ENCODE results near the gene SERPINA4. TPM values are rescaled to one million over a fixed set of nuclear protein-coding genes. Genes with fewer than 3 reads are reported as not detected.
"Not testable (repeated sequence)": the region's sequence is repeated elsewhere in the genome, so short reads cannot be mapped to it uniquely, and the experiment has no call there.

Gene SERPINA4
- total RNA-seq, 5 donors from 2014 or later (not counting 1 experiment from before 2014, with no cell fraction given), result 0.22 TPM; not detected in 4

GRCh38 chr14:94599656-94600004 is 38.4 kb downstream of the SERPINA4 start:
- H3K9me3 Mint-ChIP-seq, result no peaks in the 10 kb centered on the region
- Histone ChIP-seq H3K36me3 (ENCODE audit: control insufficient read depth in 2 of 2, extremely low read depth in 1 of 2, insufficient read depth in 1 of 2, low read length in 1 of 2) (no peaks in the 10 kb centered on the region), H3K4me3 (ENCODE audit: control insufficient read depth in 1 of 2, extremely low read depth in 1 of 2, low read length in 1 of 2) (no peak overlapping the region), H3K4me1 (ENCODE audit: control insufficient read depth in 1 of 2, extremely low read depth in 1 of 2, insufficient read depth in 2 of 2, low read length in 2 of 2) (no peaks in the 10 kb centered on the region), H3K27me3 (replicated peaks in 1 of 2; ENCODE audit: control insufficient read depth in 2 of 2, extremely low read depth in 1 of 2, insufficient read depth in 2 of 2, low read length in 1 of 2) (peaks cover 0 to 17% of the 10 kb centered on the region in 2 experiments), H3K27ac (ENCODE audit: low read length) (no peak overlapping the region), H3K9me3 (no peaks in the 10 kb centered on the region)
- no peak for DNase-seq
- no peaks in the 10 kb centered on the region for H3K4me1 Mint-ChIP-seq
- CTCF ChIA-PET, result no interaction called here
- no peak overlapping the region for H3K27ac Mint-ChIP-seq
- 20% methylated on average over 1 of the region's 3 CpGs for WGBS (ENCODE audit: insufficient coverage)
- no peaks in the 10 kb centered on the region for H3K36me3 Mint-ChIP-seq
- peaks cover 14% of the 10 kb centered on the region in 2 donors for H3K27me3 Mint-ChIP-seq
- ATAC-seq (replicated peaks in 1 of 4), result no peak
- no peak overlapping the region for H3K4me3 Mint-ChIP-seq
- POLR2A ChIA-PET, result no interaction called here

- CTCF ChIA-PET, result no interaction called here
- POLR2A ChIA-PET, result no interaction called here
- 85% methylated on average over 8 of the region's 11 CpGs for WGBS (ENCODE audit: insufficient coverage)
- no peak for ATAC-seq (replicated peaks in 1 of 4)
- Histone ChIP-seq H3K4me3 (ENCODE audit: control insufficient read depth in 1 of 2, extremely low read depth in 1 of 2, low read length in 1 of 2) (no peak overlapping the region), H3K9me3 (no peaks in the 10 kb centered on the region), H3K27ac (ENCODE audit: low read length) (no peak overlapping the region), H3K4me1 (ENCODE audit: control insufficient read depth in 1 of 2, extremely low read depth in 1 of 2, insufficient read depth in 2 of 2, low read length in 2 of 2) (no peaks in the 10 kb centered on the region), H3K36me3 (ENCODE audit: control insufficient read depth in 2 of 2, extremely low read depth in 1 of 2, insufficient read depth in 1 of 2, low read length in 1 of 2) (no peaks in the 10 kb centered on the region), H3K27me3 (replicated peaks in 1 of 2; ENCODE audit: control insufficient read depth in 2 of 2, extremely low read depth in 1 of 2, insufficient read depth in 2 of 2, low read length in 1 of 2) (peaks cover 0 to 14% of the 10 kb centered on the region in 2 experiments)
- no peak overlapping the region for H3K4me3 Mint-ChIP-seq
- H3K27ac Mint-ChIP-seq, result no peak overlapping the region
- DNase-seq, result no peak
- H3K4me1 Mint-ChIP-seq, result no peaks in the 10 kb centered on the region
- H3K27me3 Mint-ChIP-seq, result peaks cover 9 to 13% of the 10 kb centered on the region in 2 donors
- H3K9me3 Mint-ChIP-seq, result no peaks in the 10 kb centered on the region
- H3K36me3 Mint-ChIP-seq, result no peaks in the 10 kb centered on the region
Measured at GRCh38 chr14:94600148-94600545, 38.9 kb downstream of the SERPINA4 start.

DNA sequence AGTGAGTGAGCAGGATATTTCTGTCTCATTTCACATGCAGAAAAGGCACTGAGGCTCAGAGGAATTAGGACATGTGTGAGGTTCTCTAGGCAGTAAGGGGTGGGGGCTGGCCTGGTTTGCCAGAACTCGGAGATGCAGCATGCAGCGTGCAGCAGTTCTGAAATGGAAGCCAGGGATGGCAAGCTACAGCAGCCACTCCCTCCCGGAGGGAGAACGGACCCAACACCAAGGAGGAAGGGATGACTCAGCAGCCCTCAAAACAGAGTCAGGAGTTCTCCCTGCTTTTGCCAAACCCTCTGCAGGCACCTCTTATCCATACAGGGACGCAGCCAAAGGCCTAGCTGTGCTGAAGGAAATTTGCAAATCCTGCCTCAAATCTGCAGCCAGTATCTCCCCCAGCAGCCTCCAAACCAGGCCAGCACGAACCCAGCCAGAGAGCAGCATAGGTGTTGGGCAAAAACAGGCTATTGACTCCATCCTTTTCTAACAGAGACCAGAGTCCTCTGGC is 40.7 kb downstream of the SERPINA4 start:
- POLR2A ChIA-PET, result no interaction called here
- peaks cover 0 to 16% of the 10 kb centered on the region in 2 experiments for H3K27me3 ChIP-seq (replicated peaks in 1 of 2; ENCODE audit: control insufficient read depth in 2 of 2, extremely low read depth in 1 of 2, insufficient read depth in 2 of 2, low read length in 1 of 2)
- no peak overlapping the region for H3K4me3 ChIP-seq (ENCODE audit: control insufficient read depth in 1 of 2, extremely low read depth in 1 of 2, low read length in 1 of 2)
- H3K36me3 ChIP-seq (ENCODE audit: control insufficient read depth in 2 of 2, extremely low read depth in 1 of 2, insufficient read depth in 1 of 2, low read length in 1 of 2), result no peaks in the 10 kb centered on the region
- H3K4me1 ChIP-seq (ENCODE audit: control insufficient read depth in 1 of 2, extremely low read depth in 1 of 2, insufficient read depth in 2 of 2, low read length in 2 of 2), result no peaks in the 10 kb centered on the region
- H3K4me1 Mint-ChIP-seq, result no peaks in the 10 kb centered on the region
- 30% methylated on average over 5 of the region's 6 CpGs for WGBS (ENCODE audit: insufficient coverage)
- no peak overlapping the region for H3K4me3 Mint-ChIP-seq
- H3K9me3 Mint-ChIP-seq, result no peaks in the 10 kb centered on the region
- peaks cover 5 to 14% of the 10 kb centered on the region in 2 donors for H3K27me3 Mint-ChIP-seq
- no peaks in the 10 kb centered on the region for H3K36me3 Mint-ChIP-seq
- H3K27ac Mint-ChIP-seq, result no peak overlapping the region
- H3K27ac ChIP-seq (ENCODE audit: low read length), result no peak overlapping the region
- no peaks in the 10 kb centered on the region for H3K9me3 ChIP-seq
- DNase-seq (no peak), ATAC-seq (replicated peaks in 1 of 4) (no peak)
- CTCF ChIA-PET, result no interaction called here

DNA sequence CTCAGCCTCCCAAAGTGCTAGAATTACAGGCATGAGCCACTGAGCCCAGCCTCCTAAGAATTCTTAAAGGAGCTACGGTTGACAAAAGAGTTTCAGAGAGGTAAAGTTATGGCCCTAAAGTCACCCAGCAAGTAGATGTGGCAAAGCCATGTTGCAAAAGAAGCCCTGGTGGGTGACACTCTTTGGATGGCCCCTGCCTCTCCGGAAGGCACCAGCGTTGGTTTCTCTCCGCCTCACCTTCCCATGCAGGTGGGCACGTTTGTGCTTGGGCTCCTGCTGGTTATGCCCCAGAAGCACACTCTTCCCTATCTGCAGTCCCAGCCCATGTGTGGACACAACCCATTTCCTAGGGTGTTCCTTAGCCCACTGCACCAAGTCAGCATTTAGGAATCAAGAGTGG is 41.5 kb downstream of the SERPINA4 start:
- ATAC-seq (replicated peaks in 1 of 4) (no peak), DNase-seq (no peak)
- CTCF ChIA-PET, result no interaction called here
- 89% methylated on average over 5 of the region's 5 CpGs for WGBS (ENCODE audit: insufficient coverage)
- Histone ChIP-seq H3K9me3 (no peaks in the 10 kb centered on the region), H3K36me3 (ENCODE audit: control insufficient read depth in 2 of 2, extremely low read depth in 1 of 2, insufficient read depth in 1 of 2, low read length in 1 of 2) (no peaks in the 10 kb centered on the region), H3K4me3 (ENCODE audit: control insufficient read depth in 1 of 2, extremely low read depth in 1 of 2, low read length in 1 of 2) (no peak overlapping the region), H3K4me1 (ENCODE audit: control insufficient read depth in 1 of 2, extremely low read depth in 1 of 2, insufficient read depth in 2 of 2, low read length in 2 of 2) (no peaks in the 10 kb centered on the region), H3K27me3 (replicated peaks in 1 of 2; ENCODE audit: control insufficient read depth in 2 of 2, extremely low read depth in 1 of 2, insufficient read depth in 2 of 2, low read length in 1 of 2) (peaks cover 0 to 17% of the 10 kb centered on the region in 2 experiments), H3K27ac (ENCODE audit: low read length) (no peak overlapping the region)
- no peak overlapping the region for H3K4me3 Mint-ChIP-seq
- H3K36me3 Mint-ChIP-seq, result no peaks in the 10 kb centered on the region
- peaks cover 5 to 14% of the 10 kb centered on the region in 2 donors for H3K27me3 Mint-ChIP-seq
- POLR2A ChIA-PET, result no interaction called here
- no peak overlapping the region for H3K27ac Mint-ChIP-seq
- H3K4me1 Mint-ChIP-seq, result no peaks in the 10 kb centered on the region
- no peaks in the 10 kb centered on the region for H3K9me3 Mint-ChIP-seq

GRCh38 chr14:94605361-94605760 is 44.1 kb downstream of the SERPINA4 start:
- H3K27me3 Mint-ChIP-seq, result peaks cover 0 to 6% of the 10 kb centered on the region in 2 donors
- ATAC-seq (replicated peaks in 1 of 4), result no peak

GRCh38 chr14:94608966-94609365 is 47.7 kb downstream of the SERPINA4 start:
- H3K36me3 ChIP-seq (ENCODE audit: control insufficient read depth in 2 of 2, extremely low read depth in 1 of 2, insufficient read depth in 1 of 2, low read length in 1 of 2); H3K9me3 ChIP-seq; H3K27me3 ChIP-seq (replicated peaks in 1 of 2; ENCODE audit: control insufficient read depth in 2 of 2, extremely low read depth in 1 of 2, insufficient read depth in 2 of 2, low read length in 1 of 2); H3K9me3 Mint-ChIP-seq; H3K27ac Mint-ChIP-seq; H3K4me1 Mint-ChIP-seq; POLR2A ChIA-PET; ATAC-seq (replicated peaks in 1 of 4); H3K36me3 Mint-ChIP-seq; H3K27ac ChIP-seq (ENCODE audit: low read length); DNase-seq; H3K4me3 Mint-ChIP-seq; H3K4me1 ChIP-seq (ENCODE audit: control insufficient read depth in 1 of 2, extremely low read depth in 1 of 2, insufficient read depth in 2 of 2, low read length in 2 of 2); H3K4me3 ChIP-seq (ENCODE audit: control insufficient read depth in 1 of 2, extremely low read depth in 1 of 2, low read length in 1 of 2): not testable (repeated sequence)
- WGBS (ENCODE audit: insufficient coverage), result no CpG with 5 or more reads among the region's 1 CpG
- H3K27me3 Mint-ChIP-seq, result peaks cover 0 to 11% of the 10 kb centered on the region in 2 donors
- CTCF ChIA-PET, result interaction anchor here in 1 of 2 donors (0.7 kb wide), 1 partner anchor 248 kb away, joined by 3 read pairs; no protein-coding TSS in a partner anchor

More at GRCh38 chr14:94605361-94605760, 44.1 kb downstream of the SERPINA4 start:
- POLR2A ChIA-PET, result no interaction called here
- Histone ChIP-seq H3K36me3 (ENCODE audit: control insufficient read depth in 2 of 2, extremely low read depth in 1 of 2, insufficient read depth in 1 of 2, low read length in 1 of 2) (no peaks in the 10 kb centered on the region), H3K9me3 (no peaks in the 10 kb centered on the region), H3K27ac (ENCODE audit: low read length) (no peak overlapping the region), H3K27me3 (replicated peaks in 1 of 2; ENCODE audit: control insufficient read depth in 2 of 2, extremely low read depth in 1 of 2, insufficient read depth in 2 of 2, low read length in 1 of 2) (peaks cover 0 to 10% of the 10 kb centered on the region in 2 experiments), H3K4me3 (ENCODE audit: control insufficient read depth in 1 of 2, extremely low read depth in 1 of 2, low read length in 1 of 2) (no peak overlapping the region), H3K4me1 (ENCODE audit: control insufficient read depth in 1 of 2, extremely low read depth in 1 of 2, insufficient read depth in 2 of 2, low read length in 2 of 2) (no peaks in the 10 kb centered on the region)
- Mint-ChIP-seq H3K9me3 (no peaks in the 10 kb centered on the region), H3K36me3 (no peaks in the 10 kb centered on the region), H3K4me3 (no peak overlapping the region), H3K27ac (no peak overlapping the region), H3K4me1 (no peaks in the 10 kb centered on the region)
- WGBS (ENCODE audit: insufficient coverage), result no CpG with 5 or more reads among the region's 3 CpGs
- DNase-seq, result no peak
- CTCF ChIA-PET, result no interaction called here

DNA sequence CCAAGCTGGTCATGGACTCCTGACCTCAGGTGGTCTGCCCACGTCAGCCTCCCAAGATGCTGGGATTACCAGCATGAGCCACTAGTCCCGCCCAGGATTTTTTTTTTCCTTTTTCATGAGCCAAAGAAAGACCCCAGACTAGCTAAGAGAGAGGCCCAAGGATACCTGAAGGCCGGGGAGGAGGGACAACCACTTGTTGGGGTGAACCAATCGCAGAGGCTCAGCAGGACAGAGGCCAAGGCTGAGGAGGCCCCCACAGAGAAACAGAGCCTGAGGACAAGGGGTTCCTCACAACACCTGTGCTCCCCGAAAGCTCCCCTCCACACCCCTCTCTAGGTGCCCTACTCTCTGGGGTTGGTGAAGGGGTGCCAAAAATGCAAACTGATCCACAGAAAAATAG is 49.9 kb downstream of the SERPINA4 start:
- no peaks in the 10 kb centered on the region for H3K9me3 ChIP-seq
- H3K27me3 Mint-ChIP-seq, result peaks cover 0 to 5% of the 10 kb centered on the region in 2 donors
- no peaks in the 10 kb centered on the region for H3K36me3 Mint-ChIP-seq
- ATAC-seq (replicated peaks in 1 of 4) (no peak), DNase-seq (no peak)
- no peak overlapping the region for H3K27ac Mint-ChIP-seq
- H3K4me3 Mint-ChIP-seq, result no peak overlapping the region
- no peaks in the 10 kb centered on the region for H3K36me3 ChIP-seq (ENCODE audit: control insufficient read depth in 2 of 2, extremely low read depth in 1 of 2, insufficient read depth in 1 of 2, low read length in 1 of 2)
- POLR2A ChIA-PET, result no interaction called here
- CTCF ChIA-PET, result no interaction called here
- no peak overlapping the region for H3K27ac ChIP-seq (ENCODE audit: low read length)
- no peak overlapping the region for H3K4me3 ChIP-seq (ENCODE audit: control insufficient read depth in 1 of 2, extremely low read depth in 1 of 2, low read length in 1 of 2)
- 100% methylated on average over 1 of the region's 5 CpGs for WGBS (ENCODE audit: insufficient coverage)
- no peaks in the 10 kb centered on the region for H3K4me1 ChIP-seq (ENCODE audit: control insufficient read depth in 1 of 2, extremely low read depth in 1 of 2, insufficient read depth in 2 of 2, low read length in 2 of 2)
- H3K9me3 Mint-ChIP-seq, result peaks cover 0 to under 1% (median 0%) of the 10 kb centered on the region in 3 donors
- H3K27me3 ChIP-seq (replicated peaks in 1 of 2; ENCODE audit: control insufficient read depth in 2 of 2, extremely low read depth in 1 of 2, insufficient read depth in 2 of 2, low read length in 1 of 2), result peaks cover 0 to 8% of the 10 kb centered on the region in 2 experiments
- no peaks in the 10 kb centered on the region for H3K4me1 Mint-ChIP-seq

Data from T-cell (primary cell).